A549 (cell line): ENCODE measurements around the gene FAXC. TPM values are rescaled to one million over a fixed set of nuclear protein-coding genes. Genes with fewer than 3 reads are reported as not detected.

Experiments used
- ATAC-seq, 2 experiments: fragments of 200-7000 bp in 1 of 2; fragments of >200 bp in 1 of 2; cut with Nextera tagmentation in 1 of 2; cut with Tn5 transposase in 1 of 2; 3 replicates each; pipeline versions ENCODE4 v1.8.0 to v1.9.1; 2018 to 2020; ENCODE audit warnings: mild to moderate bottlenecking in 1 of 2, moderate library complexity in 1 of 2
- CTCF ChIA-PET: fragments of 300-600 bp; sonication (Branson Sonifier 250); formaldehyde crosslinking; extraction: SDS; loops from one replicate; lab custom pipeline; 2021; ENCODE audit warnings: antibody characterized with exemption, inconsistent platforms; lab: Yijun Ruan, JAX
- POLR2A ChIA-PET: fragments of 350-600 bp; formaldehyde crosslinking; extraction: SDS; loops from one replicate; lab custom pipeline; 2021; ENCODE audit warnings: antibody characterized with exemption, inconsistent platforms; lab: Yijun Ruan, JAX
- DNase-seq, 2 experiments: peaks; one replicate each; pipeline versions ENCODE4 v3.0.0 to v3.0.0-alpha.2; 2011 to 2016; ENCODE audit warnings: low read depth in 1 of 2, low spot score in 1 of 2
- FAIRE-seq: peaks from 2 replicates; lab custom pipeline; 2011; peaks lifted over from hg19 to GRCh38; lab: Jason Lieb, UNC
- H3K27ac ChIP-seq, 2 experiments: fragments of >200 bp; sonication (Bioruptor Twin); formaldehyde crosslinking; 3 replicates each; pipeline ENCODE4 v1.5.1; 2016 to 2017
- H3K4me1 ChIP-seq: fragments of >200 bp; sonication (Bioruptor Twin); formaldehyde crosslinking; 3 replicates; pipeline ENCODE4 v1.6.1; 2016
- H3K4me2 ChIP-seq: fragments of >200 bp; sonication (Bioruptor Twin); formaldehyde crosslinking; 3 replicates; pipeline ENCODE4 v1.6.1; 2016
- H3K4me3 ChIP-seq: fragments of >200 bp; sonication (Bioruptor Twin); formaldehyde crosslinking; 3 replicates; pipeline ENCODE4 v1.5.1; 2016
- H3K9me3 ChIP-seq: fragments of >200 bp; sonication (Bioruptor Twin); formaldehyde crosslinking; 3 replicates; pipeline ENCODE4 v1.6.1; 2016
- CBX2 ChIP-seq: fragments of 200-600 bp; sonication (generic); IDR thresholded peaks from 2 replicates; pipeline ENCODE4 v1.6.1; 2016; ENCODE audit warnings: low read depth, mild to moderate bottlenecking, borderline replicate concordance
- CHD2 ChIP-seq: fragments of 150-350 bp; IDR thresholded peaks from 2 replicates; pipeline ENCODE4 v1.6.1; 2014; ENCODE audit warnings: low read length; ENCODE audit not compliant: partially characterized antibody
- EP300 ChIP-seq, 2 experiments: fragments of >200 bp; sonication (Bioruptor Twin); formaldehyde crosslinking; IDR thresholded peaks; 2 replicates in 1 of 2; 3 replicates in 1 of 2; pipeline ENCODE4 v1.6.1; 2016 to 2017
- FOXS1 ChIP-seq: fragments of 250-450 bp; sonication (Bioruptor Pico); IDR thresholded peaks from 2 replicates; pipeline ENCODE4 v1.5.0; 2020; ENCODE audit warnings: mild to moderate bottlenecking, moderate library complexity
- GATA3 ChIP-seq: IDR thresholded peaks from 2 replicates; pipeline ENCODE4 v1.6.1; 2012; ENCODE audit warnings: borderline replicate concordance
- HDAC2 ChIP-seq: fragments of 200-600 bp; sonication (generic); IDR thresholded peaks from 2 replicates; pipeline ENCODE4 v1.6.1; 2016
- HEYL ChIP-seq: fragments of 250-450 bp; sonication (Bioruptor Pico); IDR thresholded peaks from 2 replicates; pipeline ENCODE4 v1.8.0; 2021; ENCODE audit warnings: mild to moderate bottlenecking, moderate library complexity
- HOXA7 ChIP-seq: fragments of 250-450 bp; sonication (Bioruptor Pico); IDR thresholded peaks from 2 replicates; pipeline ENCODE4 v1.5.0; 2020; ENCODE audit warnings: mild to moderate bottlenecking, moderate library complexity
- HOXB13 ChIP-seq: fragments of 250-450 bp; sonication (Bioruptor Pico); IDR thresholded peaks from 2 replicates; pipeline ENCODE4 v1.5.0; 2020; ENCODE audit warnings: low read depth, mild to moderate bottlenecking, moderate library complexity
- JUN ChIP-seq, 2 experiments: fragments of >200 bp; sonication (Bioruptor Twin); formaldehyde crosslinking; IDR thresholded peaks; 2 replicates in 1 of 2; 3 replicates in 1 of 2; pipeline ENCODE4 v1.6.1; 2016 to 2017
- KDM1A ChIP-seq: fragments of 200-600 bp; sonication (generic); IDR thresholded peaks from 2 replicates; pipeline ENCODE4 v1.6.1; 2016; ENCODE audit warnings: low read depth, mild to moderate bottlenecking
- NFE2L2 ChIP-seq: fragments of 150-350 bp; conservative IDR thresholded peaks from 2 replicates; pipeline ENCODE4 v1.6.1; 2014; ENCODE audit warnings: low read length
- NR3C1 ChIP-seq: fragments of >200 bp; sonication (Bioruptor Twin); formaldehyde crosslinking; IDR thresholded peaks from 3 replicates; pipeline ENCODE4 v1.6.1; 2017
- PHF8 ChIP-seq: fragments of 200-600 bp; sonication (generic); IDR thresholded peaks from 2 replicates; pipeline ENCODE4 v1.6.1; 2016; ENCODE audit warnings: low read depth, mild to moderate bottlenecking, antibody characterized with exemption, moderate library complexity, borderline replicate concordance
- POLR2A ChIP-seq: IDR thresholded peaks from 2 replicates; pipeline ENCODE4 v1.6.1; 2012; ENCODE audit warnings: mild to moderate bottlenecking, low read length
- RAD21 ChIP-seq, 2 experiments: fragments of >200 bp in 1 of 2; sonication (Bioruptor Twin) in 1 of 2; formaldehyde crosslinking in 1 of 2; IDR thresholded peaks in 1 of 2; conservative IDR thresholded peaks in 1 of 2; 2 replicates in 1 of 2; 3 replicates in 1 of 2; pipeline ENCODE4 v1.6.1; 2012 to 2018; ENCODE audit warnings: inconsistent platforms in 1 of 2
- RARB ChIP-seq: fragments of 250-450 bp; sonication (Bioruptor Pico); IDR thresholded peaks from 2 replicates; pipeline ENCODE4 v1.8.0; 2021; ENCODE audit warnings: mild to moderate bottlenecking, moderate library complexity
- SMC3 ChIP-seq: fragments of >200 bp; sonication (Bioruptor Twin); formaldehyde crosslinking; IDR thresholded peaks from 3 replicates; pipeline ENCODE4 v1.6.1; 2018; ENCODE audit warnings: inconsistent platforms
- SREBF2 ChIP-seq: fragments of 450-650 bp; IDR thresholded peaks from 2 replicates; pipeline ENCODE4 v1.6.1; 2014; ENCODE audit warnings: mild to moderate bottlenecking, moderate library complexity
- TFCP2L1 ChIP-seq: fragments of 250-450 bp; sonication (Bioruptor Pico); IDR thresholded peaks from 2 replicates; pipeline ENCODE4 v1.5.0; 2021; ENCODE audit warnings: mild to moderate bottlenecking
- ZSCAN20 ChIP-seq: fragments of 250-450 bp; sonication (Bioruptor Pico); IDR thresholded peaks from 2 replicates; pipeline ENCODE4 v1.8.0; 2022; ENCODE audit warnings: mild to moderate bottlenecking, moderate library complexity
- WGBS: methylation state at CpG from one replicate; pipeline ENCODE4 v1.1.6; 2017; ENCODE audit errors: missing lambda C conversion rate; 5-methylcytosine and 5-hydroxymethylcytosine counted together
- polyA plus RNA-seq, 4 experiments: library from polyadenylated mRNA; depleted of rRNA in 3 of 4; stranded (reverse); fragments of >200 nt; fragmentation: RNase III in 1 of 4; extraction: RNeasy Plus Mini Kit Qiagen cat#74134 plus additional on column Dnase treatment in 1 of 4; gene quantifications; 2 replicates in 3 of 4; 3 replicates in 1 of 4; pipeline ENCODE4 v1.2.3, GENCODE V29; 2011 to 2017
- TF ChIP-seq, protein P1 (sequence below): fragments of >200 bp; sonication (Bioruptor Twin); formaldehyde crosslinking; IDR thresholded peaks from 3 replicates; pipeline ENCODE4 v1.5.1; 2016
- TF ChIP-seq, protein P2 (sequence below): IDR thresholded peaks from 2 replicates; pipeline ENCODE4 v1.6.1; 2012; ENCODE audit warnings: low read depth, borderline replicate concordance
- TF ChIP-seq, protein P3 (sequence below): fragments of >200 bp; sonication (Bioruptor Twin); formaldehyde crosslinking; IDR thresholded peaks from 3 replicates; pipeline ENCODE4 v1.6.1; 2016
- TF ChIP-seq, protein P4 (sequence below): IDR thresholded peaks from 2 replicates; pipeline ENCODE4 v1.6.1; 2012
- TF ChIP-seq, protein P5 (sequence below): fragments of 250-450 bp; sonication (Bioruptor Pico); IDR thresholded peaks from 2 replicates; pipeline ENCODE4 v1.5.0; 2021; ENCODE audit warnings: mild to moderate bottlenecking, moderate library complexity, borderline replicate concordance
- TF ChIP-seq, protein P6 (sequence below): fragments of 250-450 bp; sonication (Bioruptor Pico); IDR thresholded peaks from 2 replicates; pipeline ENCODE4 v1.5.0; 2020; ENCODE audit warnings: low read depth, mild to moderate bottlenecking, moderate library complexity

FAXC gene
- polyA plus RNA-seq, 2 of the 4 experiments (the other 2 are of a cell fraction): 5.8 to 9.8 TPM

DNA sequence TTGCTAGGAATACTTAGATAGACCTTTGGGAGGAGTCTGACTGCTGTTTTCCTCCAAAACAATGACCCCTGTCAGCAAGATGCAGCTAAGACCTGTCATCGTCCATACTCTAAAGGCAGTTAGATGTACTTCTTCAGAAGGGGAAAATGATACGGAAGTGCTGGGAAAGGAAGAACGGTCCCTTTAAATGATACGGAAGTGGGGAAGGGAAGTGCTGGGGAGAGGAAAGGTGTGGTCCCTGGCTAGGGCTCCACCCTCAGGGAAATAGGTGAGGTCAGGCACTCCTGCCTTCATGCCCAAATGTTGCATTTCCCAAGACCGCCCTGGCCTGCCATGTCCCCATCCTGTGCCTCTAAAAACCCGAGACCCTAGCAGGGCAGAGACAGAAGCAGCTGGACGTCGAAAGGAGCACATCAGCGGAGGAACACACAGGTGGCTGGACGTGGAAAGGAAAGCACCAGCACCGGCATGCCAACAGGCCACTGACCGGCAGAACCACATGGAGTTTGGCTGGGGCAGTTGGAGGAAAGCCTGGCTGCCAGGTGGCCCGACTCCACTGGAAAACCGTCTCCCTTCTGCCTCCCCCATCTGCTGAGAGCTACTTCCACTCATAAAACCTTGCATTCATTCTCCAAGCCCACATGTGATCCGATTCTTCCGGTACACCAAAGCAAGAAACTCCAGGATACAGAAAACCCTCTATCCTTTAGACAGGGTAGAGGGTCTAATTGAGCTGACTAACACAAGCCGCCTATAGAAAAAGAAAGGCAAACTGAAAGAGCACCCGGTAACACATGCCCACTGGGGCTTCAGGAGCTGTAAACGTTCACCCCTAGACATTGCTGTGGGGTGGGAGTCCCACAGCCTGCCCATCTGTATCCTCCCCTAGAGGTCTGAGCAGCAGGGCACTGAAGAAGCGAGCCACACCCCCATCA, 94.6 kb downstream of the FAXC start:
- ChIA-PET POLR2A (no interaction called here), CTCF (no interaction called here)
- Histone ChIP-seq H3K4me3 (no peak overlapping the region), H3K4me2 (no peak overlapping the region), H3K4me1 (no peaks in the 10 kb centered on the region), H3K9me3 (no peaks in the 10 kb centered on the region), H3K27ac (no peak overlapping the region)
- ATAC-seq (no peak), FAIRE-seq (no peak), DNase-seq (no peak)
- 40% methylated on average over 20 of the region's 20 CpGs for WGBS
- TF ChIP-seq NFE2L2 (no peak), TFCP2L1 (no peak), SMC3 (no peak), ZSCAN20 (no peak), CHD2 (no peak), FOXS1 (CRISPR knock-in tag) (no peak), SREBF2 (no peak), NR3C1 (no peak), GATA3 (no peak)
- TF ChIP-seq, protein P1, sequence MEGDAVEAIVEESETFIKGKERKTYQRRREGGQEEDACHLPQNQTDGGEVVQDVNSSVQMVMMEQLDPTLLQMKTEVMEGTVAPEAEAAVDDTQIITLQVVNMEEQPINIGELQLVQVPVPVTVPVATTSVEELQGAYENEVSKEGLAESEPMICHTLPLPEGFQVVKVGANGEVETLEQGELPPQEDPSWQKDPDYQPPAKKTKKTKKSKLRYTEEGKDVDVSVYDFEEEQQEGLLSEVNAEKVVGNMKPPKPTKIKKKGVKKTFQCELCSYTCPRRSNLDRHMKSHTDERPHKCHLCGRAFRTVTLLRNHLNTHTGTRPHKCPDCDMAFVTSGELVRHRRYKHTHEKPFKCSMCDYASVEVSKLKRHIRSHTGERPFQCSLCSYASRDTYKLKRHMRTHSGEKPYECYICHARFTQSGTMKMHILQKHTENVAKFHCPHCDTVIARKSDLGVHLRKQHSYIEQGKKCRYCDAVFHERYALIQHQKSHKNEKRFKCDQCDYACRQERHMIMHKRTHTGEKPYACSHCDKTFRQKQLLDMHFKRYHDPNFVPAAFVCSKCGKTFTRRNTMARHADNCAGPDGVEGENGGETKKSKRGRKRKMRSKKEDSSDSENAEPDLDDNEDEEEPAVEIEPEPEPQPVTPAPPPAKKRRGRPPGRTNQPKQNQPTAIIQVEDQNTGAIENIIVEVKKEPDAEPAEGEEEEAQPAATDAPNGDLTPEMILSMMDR: no peak

DNA sequence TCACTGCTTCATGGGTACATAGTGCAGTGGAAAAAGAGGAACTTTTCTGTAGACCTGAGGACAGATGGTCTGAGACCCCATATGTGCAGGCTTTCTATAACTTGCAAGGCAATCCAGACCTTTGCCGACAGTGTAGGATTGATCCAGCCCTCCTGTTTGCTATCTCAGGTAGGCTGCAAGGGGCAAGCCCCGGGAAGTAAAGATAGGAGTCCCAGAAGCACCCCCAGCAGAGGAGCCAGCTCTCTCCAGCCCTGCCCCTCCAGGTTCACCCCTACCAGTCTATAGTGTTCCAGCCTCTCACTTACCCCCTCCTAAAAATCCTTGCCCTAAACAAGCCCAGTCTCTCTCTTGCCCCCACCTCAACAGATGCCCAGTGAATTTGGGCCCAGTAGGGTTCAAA, 96.2 kb downstream of the FAXC start:
- no peak overlapping the region for H3K4me2 ChIP-seq
- no peak for FAIRE-seq

More for the DNA sequence above, 96.2 kb downstream of the FAXC start:
- 20% methylated on average over 1 of the region's 2 CpGs for WGBS
- TF ChIP-seq RAD21 (conservative IDR thresholded peaks at IDR 0.05 in 1 of 2, IDR thresholded peaks at IDR 0.05 in 1 of 2) (no peak), EP300 (IDR thresholded peaks at IDR 0.05) (no peak), HOXB13 (CRISPR knock-in tag) (no peak), CBX2 (no peak), RARB (CRISPR knock-in tag) (no peak), HDAC2 (no peak), SREBF2 (no peak), HEYL (CRISPR knock-in tag) (no peak), PHF8 (no peak), JUN (IDR thresholded peaks at IDR 0.05) (no peak), POLR2A (no peak), KDM1A (no peak), HOXA7 (CRISPR knock-in tag) (no peak)
- TF ChIP-seq, protein P2, sequence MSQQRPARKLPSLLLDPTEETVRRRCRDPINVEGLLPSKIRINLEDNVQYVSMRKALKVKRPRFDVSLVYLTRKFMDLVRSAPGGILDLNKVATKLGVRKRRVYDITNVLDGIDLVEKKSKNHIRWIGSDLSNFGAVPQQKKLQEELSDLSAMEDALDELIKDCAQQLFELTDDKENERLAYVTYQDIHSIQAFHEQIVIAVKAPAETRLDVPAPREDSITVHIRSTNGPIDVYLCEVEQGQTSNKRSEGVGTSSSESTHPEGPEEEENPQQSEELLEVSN: no peak
- TF ChIP-seq, protein P3, sequence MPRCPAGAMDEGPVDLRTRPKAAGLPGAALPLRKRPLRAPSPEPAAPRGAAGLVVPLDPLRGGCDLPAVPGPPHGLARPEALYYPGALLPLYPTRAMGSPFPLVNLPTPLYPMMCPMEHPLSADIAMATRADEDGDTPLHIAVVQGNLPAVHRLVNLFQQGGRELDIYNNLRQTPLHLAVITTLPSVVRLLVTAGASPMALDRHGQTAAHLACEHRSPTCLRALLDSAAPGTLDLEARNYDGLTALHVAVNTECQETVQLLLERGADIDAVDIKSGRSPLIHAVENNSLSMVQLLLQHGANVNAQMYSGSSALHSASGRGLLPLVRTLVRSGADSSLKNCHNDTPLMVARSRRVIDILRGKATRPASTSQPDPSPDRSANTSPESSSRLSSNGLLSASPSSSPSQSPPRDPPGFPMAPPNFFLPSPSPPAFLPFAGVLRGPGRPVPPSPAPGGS: no peak
- TF ChIP-seq, protein P4, sequence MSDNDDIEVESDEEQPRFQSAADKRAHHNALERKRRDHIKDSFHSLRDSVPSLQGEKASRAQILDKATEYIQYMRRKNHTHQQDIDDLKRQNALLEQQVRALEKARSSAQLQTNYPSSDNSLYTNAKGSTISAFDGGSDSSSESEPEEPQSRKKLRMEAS: no peak
- TF ChIP-seq, protein P1: no peak
- TF ChIP-seq, protein P5, sequence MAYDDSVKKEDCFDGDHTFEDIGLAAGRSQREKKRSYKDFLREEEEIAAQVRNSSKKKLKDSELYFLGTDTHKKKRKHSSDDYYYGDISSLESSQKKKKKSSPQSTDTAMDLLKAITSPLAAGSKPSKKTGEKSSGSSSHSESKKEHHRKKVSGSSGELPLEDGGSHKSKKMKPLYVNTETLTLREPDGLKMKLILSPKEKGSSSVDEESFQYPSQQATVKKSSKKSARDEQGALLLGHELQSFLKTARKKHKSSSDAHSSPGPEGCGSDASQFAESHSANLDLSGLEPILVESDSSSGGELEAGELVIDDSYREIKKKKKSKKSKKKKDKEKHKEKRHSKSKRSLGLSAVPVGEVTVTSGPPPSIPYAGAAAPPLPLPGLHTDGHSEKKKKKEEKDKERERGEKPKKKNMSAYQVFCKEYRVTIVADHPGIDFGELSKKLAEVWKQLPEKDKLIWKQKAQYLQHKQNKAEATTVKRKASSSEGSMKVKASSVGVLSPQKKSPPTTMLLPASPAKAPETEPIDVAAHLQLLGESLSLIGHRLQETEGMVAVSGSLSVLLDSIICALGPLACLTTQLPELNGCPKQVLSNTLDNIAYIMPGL (CRISPR knock-in tag): no peak
- TF ChIP-seq, protein P6, sequence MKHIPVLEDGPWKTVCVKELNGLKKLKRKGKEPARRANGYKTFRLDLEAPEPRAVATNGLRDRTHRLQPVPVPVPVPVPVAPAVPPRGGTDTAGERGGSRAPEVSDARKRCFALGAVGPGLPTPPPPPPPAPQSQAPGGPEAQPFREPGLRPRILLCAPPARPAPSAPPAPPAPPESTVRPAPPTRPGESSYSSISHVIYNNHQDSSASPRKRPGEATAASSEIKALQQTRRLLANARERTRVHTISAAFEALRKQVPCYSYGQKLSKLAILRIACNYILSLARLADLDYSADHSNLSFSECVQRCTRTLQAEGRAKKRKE (CRISPR knock-in tag): no peak
- POLR2A ChIA-PET: no interaction called here
- H3K4me3 ChIP-seq: no peak overlapping the region
- H3K9me3 ChIP-seq: no peaks in the 10 kb centered on the region
- no peaks in the 10 kb centered on the region for H3K4me1 ChIP-seq
- DNase-seq: no peak
- ATAC-seq: no peak
- CTCF ChIA-PET: no interaction called here
- H3K27ac ChIP-seq: no peak overlapping the region
